Fibroblast of skin of right quadriceps (primary cell): Measurements from ENCODE around the gene ATP2C1.
"Not testable (repeated sequence)": the region's sequence is repeated elsewhere in the genome, so short reads cannot be mapped to it uniquely, and the experiment has no call there.

Experiments
- DNase-seq: peaks from one replicate; pipeline ENCODE4 v3.0.0-alpha.2; 2013

Gene ATP2C1, protein sequence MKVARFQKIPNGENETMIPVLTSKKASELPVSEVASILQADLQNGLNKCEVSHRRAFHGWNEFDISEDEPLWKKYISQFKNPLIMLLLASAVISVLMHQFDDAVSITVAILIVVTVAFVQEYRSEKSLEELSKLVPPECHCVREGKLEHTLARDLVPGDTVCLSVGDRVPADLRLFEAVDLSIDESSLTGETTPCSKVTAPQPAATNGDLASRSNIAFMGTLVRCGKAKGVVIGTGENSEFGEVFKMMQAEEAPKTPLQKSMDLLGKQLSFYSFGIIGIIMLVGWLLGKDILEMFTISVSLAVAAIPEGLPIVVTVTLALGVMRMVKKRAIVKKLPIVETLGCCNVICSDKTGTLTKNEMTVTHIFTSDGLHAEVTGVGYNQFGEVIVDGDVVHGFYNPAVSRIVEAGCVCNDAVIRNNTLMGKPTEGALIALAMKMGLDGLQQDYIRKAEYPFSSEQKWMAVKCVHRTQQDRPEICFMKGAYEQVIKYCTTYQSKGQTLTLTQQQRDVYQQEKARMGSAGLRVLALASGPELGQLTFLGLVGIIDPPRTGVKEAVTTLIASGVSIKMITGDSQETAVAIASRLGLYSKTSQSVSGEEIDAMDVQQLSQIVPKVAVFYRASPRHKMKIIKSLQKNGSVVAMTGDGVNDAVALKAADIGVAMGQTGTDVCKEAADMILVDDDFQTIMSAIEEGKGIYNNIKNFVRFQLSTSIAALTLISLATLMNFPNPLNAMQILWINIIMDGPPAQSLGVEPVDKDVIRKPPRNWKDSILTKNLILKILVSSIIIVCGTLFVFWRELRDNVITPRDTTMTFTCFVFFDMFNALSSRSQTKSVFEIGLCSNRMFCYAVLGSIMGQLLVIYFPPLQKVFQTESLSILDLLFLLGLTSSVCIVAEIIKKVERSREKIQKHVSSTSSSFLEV

DNA sequence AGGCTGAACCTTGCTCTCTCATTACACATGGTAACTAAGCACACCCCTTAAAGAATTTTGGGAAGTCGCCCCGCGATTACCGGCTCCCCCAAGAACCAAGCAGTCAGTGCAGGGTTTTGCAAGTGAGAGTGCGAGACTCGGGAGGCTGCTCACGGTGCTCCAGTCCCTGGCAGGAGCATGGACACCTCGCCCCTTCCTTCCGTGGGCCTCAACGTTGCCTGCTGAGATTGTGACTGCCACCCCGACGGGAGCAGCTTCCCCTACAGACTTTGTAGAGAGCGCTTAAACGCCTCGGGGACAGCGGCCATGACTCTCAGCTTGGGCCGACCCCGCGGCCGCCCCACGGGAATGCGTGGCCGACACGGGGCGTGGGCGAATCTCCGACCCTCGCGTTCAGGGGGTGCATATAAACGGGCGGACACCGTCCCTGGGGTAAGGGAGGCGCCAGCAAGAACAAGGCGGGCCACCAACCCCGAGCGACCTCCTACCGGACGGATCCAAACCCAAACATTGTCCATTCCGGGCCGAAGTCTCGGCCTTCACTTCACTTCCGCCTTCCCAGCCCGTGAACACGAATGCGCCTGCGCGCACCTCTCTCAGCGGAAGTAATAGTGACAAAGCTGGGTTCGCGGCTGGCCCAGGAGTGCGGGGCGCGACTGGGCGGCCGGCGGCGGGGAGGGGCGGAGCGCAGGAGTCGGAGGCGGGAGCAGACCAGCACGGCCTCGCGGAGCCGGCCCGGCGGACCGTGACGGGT is at the start of gene ATP2C1:
ATP2C1 (plus strand) TSS at position 709 of the 754 bp plus-strand sequence. CDS start 686 bp downstream, outside the sequence.
- peak; percentile 94 for DNase-seq

DNA sequence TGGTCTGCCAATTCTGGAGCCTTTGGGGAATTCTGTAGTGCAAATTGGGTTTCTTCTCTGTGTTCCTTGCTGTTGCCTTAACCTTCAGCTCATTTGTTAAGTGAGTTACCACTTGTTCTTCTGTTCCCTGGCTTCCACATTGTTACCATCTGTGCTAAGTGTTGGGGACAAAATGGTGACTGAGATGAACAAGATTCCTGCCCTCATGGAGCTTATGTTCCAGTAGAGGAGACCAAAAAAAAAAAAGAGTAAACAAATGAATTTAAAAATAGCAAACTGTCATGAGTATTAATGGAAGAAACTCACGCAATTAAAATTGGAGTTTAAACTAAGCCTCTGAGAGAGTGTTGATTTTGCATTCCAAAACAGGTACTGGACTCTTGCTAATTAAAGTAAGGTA is 49.4 kb upstream of the ATP2C1 start:
- DNase-seq: no peak

DNA sequence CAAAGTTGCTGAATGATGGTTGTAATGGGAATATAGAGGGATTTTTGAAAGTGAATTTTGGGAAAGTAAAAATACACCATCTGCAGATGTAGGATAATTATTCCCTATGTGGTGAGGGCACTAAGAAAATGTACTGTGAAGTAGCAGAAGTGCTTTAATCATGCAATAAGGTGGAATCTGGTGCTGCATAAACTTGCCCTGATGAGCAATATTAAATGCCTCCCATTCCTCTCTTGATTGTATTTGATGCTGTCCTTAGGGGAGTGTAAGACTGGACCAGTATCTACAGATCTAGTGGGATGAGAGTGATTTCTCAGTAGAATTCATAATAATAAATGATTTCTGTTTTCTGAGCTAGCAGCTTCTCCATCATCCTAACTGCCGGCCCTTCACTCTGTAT is 47.7 kb upstream of the ATP2C1 start:
- DNase-seq: no peak

DNA sequence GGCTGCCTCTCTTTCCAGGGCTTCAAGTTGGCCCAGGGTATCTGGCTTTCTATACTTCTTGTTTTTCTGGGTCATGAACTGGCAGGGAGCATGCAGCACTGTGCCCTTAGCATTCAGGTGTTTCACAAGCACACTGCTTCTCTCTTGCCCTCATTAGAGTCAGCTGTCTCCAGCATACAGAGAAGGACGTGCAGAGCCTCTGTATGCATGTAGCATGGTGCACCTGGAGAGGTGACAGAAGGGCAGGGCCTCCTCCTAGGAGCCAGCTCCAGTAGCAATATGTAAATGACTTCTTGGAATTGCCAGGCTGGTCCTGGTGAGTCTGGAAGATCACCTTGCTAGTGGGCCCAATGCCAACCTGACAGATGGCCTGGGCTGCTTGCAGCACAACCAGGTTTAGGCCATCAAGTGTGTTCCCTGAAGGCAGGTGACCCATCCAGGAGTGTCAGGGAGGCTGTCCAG is 44.8 kb upstream of the ATP2C1 start:
- DNase-seq: no peak

DNA sequence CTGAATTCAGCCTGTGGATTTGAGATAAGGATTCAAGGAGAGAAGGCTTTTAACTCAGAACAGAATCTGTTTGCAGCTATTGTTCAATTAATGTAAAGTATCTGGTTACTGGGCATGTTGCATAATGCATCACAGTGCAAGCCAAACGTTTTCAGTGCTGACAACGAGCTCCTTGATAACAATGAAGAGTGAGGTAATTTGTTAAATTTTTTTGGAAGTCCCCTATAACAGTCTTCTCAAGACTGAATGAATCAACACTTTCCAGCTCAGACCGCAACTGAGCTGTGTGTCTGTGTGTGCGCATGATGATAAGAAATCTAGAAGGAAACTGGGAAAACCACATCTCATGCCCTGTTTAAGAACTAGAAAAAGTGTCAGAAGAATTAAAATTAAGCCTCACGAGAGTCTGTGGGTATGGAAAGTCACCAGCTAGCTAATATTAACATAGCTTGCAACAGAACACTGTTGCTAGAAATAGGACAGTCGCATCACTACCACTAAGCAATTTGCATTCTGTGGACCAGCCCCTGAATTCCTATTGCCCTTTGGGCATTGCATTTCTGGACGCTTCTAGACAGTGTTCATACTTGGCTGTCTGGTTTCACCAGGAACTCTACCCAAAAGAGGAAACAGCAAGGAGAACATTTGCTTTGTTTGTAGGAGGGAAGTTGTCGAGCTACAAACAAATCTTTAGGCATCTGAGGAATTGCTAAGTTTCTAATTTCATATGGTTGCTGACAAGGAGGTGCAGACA is 43.7 kb upstream of the ATP2C1 start:
- peak; percentile 21 for DNase-seq

DNA sequence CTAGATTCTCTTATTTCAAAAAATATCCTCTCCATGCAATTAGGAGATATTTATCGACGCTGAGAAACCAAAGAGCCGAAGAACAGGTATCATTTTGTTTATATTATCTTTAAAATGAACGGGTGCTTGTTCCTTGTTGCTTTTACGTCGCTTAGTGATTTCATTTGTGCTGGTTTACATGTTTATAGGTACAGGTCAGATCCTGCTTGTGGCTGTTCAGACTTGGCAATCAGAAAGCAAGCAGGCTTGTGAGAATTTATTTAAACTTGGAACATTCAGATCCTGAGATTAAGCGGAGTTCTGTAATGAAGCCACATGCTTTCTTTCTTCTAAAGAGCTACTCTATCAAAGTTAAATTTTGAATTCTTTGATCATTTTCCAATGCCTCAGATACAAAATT is 43.0 kb upstream of the ATP2C1 start:
- DNase-seq: no peak

DNA sequence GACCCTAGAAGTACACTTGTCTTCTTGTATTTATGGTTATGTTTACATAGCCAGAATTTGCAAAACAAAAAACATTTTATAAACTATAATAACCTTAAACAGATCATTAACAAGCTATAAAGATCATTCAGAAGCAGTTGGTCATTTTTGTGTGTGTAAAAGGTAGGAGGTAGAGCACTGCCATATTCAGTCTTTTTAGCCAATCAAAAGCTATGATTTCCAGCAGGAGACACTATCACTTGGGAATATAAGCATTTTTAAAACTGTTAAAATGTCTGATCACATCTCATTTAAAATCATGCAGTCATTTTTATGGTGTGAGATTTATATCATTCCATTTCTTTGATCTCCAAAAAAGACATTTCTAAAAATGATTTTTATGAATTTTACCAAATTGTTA is 42.6 kb upstream of the ATP2C1 start:
- no peak for DNase-seq

DNA sequence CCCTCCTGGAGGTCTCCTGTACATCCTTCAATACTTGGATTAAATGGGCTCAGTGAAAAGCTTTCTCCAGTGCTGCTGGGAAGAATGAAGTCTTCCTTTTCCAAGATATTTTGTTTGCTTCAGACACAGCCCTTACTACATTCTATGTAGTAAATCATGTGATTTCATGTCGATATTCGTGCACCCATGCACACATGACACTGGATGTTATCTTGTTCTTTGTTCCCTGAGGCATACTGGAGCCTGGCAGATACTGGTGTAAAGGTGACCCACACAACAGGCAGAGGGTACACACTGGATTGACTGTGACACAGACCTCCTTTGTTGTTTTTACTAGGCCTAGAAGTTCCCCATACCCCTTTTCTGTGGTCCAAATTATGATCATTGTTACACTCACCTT is 40.3 kb upstream of the ATP2C1 start:
- no peak for DNase-seq

DNA sequence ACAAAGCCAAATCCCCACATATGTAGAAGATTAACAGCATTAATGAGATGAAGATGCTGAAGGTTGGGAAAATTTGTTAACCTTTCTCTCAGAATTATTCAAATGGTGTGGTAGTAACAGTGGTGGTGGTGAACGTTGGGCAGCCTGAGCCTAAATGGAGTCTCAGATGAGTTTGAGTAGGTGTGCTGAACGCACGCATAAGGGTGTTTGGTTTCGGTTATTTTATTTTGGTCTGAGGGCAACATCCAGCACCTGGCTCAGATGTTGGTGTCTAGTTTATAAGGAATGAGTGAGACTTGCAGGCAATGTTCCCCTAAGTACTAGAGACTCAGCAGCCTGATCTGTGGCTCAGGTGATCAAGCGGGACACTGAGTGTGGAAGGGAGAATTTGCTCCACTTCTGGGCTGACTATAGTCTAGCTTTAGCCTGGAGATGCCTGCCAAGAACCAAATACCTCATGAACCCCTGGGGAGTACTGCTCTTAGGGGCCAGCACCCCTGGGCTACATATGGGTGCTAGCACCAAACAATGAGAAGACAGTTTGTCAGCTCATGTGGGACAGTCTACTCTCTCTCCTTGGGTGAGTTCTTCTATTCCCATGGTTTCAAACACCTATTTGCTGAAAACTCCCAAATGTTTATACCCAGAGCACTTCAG is 39.5 kb upstream of the ATP2C1 start:
- DNase-seq: no peak

DNA sequence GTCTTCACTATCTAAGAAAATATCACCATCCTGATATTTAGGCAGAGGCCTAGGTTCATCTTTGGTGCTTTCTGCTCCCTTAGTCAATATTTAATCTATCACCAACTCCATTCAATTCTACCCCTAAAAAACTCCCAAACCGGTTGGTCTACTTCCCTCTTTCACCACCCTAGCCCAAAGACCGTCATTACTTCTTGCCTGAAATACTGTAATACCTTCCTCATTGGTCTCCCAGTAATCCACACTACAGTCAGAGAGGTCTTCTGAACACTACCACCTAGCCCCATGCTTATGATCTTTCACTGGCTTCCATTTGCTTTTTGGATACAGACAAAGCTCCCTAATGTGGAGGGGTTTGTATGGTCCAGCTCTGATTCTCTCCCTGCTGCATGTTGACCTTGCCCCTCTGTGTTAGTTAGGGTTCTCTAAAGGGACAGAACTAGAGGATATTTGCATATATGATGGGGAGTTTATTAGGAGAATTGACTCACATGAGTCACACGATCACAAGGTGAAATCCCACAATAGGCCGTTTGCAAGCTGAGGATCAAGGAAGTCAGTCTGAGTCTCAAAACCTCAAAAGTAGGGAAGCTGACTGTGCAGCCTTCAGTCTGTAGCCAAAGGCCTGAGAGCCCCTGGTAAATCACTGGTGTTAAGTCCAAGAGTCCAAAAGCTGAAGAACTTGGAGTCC is 36.4 kb upstream of the ATP2C1 start:
- no peak for DNase-seq

DNA sequence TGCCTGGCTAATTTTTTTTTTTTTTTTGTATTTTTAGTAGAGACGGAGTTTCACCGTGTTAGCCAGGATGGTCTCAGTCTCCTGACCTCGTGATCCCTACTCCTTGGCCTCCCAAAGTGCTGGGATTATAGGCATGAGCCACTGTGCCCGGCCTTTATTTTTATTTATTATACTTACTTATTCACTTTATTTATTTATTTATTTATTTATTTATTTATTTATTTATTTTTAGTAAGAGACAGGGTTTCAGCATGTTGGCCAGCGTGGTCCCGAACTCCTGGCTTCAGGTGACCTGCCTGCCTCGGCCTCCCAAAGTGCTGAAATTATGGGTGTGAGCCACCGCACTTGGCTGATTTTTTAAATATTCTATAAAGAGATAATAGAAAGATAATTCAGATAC is 31.8 kb upstream of the ATP2C1 start:
- not testable (repeated sequence) for DNase-seq

DNA sequence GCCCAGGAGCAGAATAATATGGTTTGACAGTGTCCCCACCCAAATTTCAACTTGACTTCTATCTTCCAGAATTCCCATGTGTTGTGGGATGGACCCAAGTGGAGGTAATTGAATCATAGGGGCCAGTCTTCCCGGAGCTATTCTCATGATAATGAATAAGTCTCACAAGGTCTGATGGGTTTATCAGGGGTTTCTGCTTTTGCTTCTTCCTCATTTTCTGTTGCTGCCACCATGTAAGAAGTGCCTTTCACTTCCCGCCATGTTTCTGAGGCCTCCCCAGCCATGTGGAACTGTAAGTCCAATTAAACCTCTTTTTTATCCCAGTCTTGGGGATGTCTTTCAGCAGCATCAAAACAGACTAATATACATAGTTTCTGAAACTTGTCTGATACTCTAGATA is 28.4 kb upstream of the ATP2C1 start:
- DNase-seq: no peak

DNA sequence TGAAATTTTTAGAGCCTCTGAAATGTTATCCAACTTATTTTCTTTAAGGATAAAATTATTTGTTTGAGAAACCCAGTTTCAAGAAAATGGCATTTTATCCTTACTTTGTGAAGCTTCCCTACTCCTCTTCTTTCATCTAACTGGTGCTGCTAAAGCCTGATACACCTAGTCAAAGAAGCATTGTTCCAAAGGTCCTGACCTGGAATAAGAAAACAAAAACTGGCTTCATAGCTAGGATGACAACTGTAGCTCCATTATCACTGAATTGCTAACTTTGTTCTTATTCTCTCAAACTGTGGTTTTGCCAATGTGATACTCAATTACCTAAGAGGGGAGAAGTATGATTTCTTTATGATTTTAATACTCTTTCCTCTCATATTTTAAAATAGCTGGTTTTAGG is 27.6 kb upstream of the ATP2C1 start:
- DNase-seq: no peak

DNA sequence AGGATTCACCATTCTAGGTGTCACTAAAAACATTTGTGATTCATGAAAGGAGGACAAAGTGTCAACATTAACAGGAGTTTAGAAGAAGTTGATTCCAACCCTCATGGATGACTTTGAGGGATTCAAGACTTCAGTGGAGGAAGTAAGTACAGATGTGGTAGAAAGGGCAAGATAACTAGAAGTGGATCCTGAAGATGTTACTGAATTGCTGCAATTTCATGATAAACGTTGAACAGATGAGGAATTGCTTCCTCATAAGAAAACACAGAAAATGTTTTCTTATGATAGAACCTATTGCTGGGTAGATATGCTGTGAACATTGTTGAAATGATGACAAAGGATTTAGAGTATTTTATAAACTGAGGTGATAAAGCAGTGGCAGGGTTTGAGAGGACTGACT is 23.5 kb upstream of the ATP2C1 start:
- no peak for DNase-seq

DNA sequence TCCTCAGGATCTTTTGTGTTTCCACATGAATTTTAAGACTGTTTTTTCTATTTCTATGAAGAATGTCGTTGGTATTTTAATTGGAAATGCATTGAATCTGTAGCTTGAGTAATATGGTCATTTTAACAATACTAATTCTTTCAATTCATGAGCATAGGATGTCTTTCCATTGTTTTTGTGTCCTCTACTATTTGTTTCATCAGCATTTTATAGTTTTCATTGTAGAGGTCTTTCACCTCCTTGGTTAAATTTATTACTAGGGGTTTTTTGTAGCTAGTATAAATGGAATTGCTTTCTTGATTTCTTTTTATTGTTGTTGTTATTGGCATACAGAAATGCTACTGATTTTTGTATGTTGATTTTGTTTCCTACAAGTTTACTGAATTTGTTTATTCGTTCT is 17.3 kb upstream of the ATP2C1 start:
- DNase-seq: no peak

DNA sequence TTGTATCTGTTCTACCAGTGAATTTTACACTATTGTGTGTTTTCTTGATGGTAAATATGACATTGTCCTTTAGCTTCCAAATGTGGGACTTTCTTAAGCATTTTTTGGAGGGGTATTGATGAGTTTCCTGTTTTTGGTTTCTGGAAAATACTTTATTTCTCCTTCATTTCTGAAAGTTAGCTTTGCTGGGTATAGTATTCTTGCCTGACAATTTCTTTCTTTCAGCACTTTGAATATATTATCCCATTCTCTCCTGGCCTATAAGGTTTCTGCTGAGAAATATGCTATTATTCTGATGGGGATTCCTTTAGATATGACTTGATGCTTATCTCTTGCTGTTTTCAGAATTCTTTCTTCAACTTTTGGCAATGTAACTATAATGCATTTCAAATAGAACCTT is 15.4 kb upstream of the ATP2C1 start:
- no peak for DNase-seq

DNA sequence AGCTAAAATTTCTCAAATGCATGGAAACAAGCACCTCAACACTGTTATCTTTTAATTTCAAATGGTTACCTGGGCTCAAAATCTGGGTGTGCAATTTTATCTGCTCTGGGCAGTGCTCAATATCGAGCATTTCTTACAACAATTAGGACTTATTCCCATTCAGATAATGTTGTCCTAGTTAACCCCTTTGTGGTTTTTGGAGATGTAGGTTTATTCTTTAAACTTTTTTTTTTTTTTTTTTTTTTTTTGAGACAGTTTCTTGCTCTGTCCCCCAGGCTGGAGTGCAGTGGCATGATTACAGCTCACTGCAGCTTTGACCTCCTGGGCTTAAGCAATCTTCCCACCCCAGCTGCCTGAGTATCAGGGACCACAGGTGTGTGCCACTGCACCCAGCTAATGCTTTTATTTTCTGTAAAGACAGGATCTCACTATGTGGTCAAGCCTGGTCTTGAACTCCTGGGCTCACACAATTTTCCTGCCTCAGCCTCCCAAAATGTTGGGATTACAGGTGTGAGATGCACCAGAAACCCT is 4.4 kb upstream of the ATP2C1 start:
- DNase-seq: no peak

DNA sequence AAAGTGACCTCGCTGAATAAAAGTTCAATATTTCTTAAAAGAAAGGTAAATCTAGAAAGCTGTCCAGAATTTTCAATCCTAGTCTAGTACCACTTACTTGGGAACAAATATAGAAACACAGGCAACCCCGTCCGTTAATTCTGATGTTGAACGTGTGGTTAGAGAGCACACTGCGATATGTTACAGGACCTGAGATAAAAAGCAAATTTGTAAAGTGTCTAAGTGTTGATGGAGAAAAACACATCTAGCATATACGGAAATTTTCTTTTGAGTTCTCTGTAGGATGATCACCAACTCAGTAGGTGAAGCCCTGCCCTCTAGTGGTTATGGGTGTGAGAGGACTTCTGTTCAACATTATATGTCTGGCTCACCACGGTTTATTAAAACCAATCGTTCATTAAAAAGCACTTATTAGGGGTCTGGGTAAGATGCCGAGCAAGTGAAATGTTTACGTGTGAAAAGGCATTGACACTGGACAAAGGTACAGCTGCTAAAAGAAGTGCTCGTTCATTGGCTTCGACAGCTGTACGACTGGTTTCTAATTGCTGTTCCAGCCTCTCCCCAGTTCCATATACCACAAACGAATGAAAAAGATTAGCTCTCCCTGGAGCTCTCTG is 1.0 kb upstream of the ATP2C1 start:
- peak; percentile 74 for DNase-seq

DNA sequence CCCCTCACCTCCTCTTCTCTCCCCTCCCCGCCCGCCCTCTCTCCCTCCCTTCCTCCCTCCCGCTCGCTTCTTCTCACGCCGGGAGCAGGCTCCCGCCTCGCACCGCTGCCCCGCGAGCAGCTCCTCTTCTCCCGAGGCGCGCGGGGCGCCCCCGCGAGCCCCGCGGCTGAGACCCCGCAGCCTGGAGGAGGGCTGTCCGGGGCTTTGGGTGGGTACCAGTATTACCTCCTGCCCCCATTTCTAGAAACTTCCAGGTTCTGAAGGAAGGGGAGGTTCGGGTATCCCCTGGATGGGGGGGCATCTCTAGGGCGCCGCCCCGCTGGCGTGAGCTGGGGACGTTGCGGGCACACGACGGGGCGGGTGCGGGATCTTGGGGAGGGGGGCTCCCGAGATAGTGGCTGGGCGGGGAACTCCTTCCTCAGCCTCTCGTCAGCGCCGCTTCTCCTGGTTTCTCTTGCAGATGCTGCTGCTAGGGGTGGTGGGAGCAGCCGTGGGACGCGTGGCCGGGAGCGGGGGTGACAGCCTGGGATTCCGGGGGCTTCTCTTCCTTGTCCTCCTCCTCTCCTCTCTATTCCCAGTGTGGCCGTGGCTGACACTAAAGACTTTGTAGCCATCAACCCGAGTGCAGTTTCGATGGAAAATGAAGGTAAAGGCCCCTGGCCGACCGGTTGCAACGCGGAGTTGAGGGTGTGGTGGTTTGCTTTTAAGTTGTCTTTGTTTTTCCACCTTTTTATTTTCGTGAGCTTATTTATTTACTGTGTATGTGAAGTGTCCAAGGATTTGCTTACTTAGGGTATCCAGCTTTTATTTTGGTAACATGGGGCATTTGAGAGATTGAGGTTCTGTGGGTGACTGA is 474 bp downstream of the ATP2C1 start:
- DNase-seq: peak; percentile 15

DNA sequence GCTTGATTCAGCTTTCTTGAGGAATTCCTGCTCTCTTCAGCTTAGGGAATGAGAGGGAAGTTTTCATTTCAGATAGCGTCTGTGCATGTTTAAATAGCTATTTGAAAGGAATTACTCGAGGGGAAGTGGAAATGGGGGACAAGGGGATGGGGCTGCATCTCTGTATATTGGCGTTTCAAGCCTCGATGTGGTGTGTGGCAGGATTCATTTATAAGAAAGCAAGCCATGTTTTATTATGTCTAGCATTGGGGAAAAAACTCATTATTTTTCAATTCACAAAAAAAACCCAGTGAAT is 1.0 kb downstream of the ATP2C1 start:
- no peak for DNase-seq
